ENCODE results near the gene NGEF.

DNA sequence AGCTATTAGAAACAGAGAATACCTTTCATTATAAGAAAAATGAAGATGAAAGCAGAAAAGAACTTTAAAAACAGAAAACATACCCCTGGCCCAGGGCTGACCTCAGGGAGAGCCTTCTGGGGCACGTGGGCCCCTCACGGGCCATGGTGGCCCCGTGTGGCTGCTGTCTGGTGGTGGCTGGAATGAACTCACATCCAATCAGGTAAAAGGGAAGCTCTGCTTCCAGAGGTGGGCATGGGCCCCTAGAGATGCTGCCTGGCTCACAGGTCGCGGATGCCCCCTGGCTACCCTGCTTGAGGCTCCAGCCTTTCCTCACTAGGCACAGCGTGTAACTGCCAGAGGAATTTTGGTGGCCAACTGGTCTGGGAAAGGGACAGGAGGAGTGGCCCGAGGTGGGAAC, 126.4 kb downstream of the NGEF start:
- no peak for TF ChIP-seq POLR2A (IDR thresholded peaks at IDR 0.05)
- TF ChIP-seq, protein P1, sequence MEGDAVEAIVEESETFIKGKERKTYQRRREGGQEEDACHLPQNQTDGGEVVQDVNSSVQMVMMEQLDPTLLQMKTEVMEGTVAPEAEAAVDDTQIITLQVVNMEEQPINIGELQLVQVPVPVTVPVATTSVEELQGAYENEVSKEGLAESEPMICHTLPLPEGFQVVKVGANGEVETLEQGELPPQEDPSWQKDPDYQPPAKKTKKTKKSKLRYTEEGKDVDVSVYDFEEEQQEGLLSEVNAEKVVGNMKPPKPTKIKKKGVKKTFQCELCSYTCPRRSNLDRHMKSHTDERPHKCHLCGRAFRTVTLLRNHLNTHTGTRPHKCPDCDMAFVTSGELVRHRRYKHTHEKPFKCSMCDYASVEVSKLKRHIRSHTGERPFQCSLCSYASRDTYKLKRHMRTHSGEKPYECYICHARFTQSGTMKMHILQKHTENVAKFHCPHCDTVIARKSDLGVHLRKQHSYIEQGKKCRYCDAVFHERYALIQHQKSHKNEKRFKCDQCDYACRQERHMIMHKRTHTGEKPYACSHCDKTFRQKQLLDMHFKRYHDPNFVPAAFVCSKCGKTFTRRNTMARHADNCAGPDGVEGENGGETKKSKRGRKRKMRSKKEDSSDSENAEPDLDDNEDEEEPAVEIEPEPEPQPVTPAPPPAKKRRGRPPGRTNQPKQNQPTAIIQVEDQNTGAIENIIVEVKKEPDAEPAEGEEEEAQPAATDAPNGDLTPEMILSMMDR (IDR thresholded peaks at IDR 0.05), result no peak
